ENCODE results near the gene OBI1.

DNA sequence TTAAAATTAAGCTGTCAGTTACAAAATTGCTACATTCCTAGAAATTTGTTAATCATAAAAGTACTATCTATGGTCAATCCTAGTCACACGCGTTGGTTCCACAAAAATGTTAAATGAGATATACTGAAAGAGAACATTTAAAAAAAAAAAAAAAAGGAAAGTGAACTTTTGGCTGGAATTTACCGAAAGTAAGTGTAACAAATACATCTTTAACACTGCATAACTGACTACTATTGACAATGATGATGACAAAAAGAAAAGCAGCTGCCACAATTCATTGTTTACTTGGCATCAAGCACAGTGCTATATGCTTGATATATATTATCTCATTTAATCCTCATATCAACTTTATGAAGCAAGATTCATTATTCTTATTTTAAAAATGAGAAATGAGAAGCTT lies 35.8 kb downstream of the OBI1 start:
- TF ChIP-seq HEYL (CRISPR knock-in tag; IDR thresholded peaks at IDR 0.05) (no peak), EP300 (IDR thresholded peaks at IDR 0.05) (no peak), JUNB (IDR thresholded peaks at IDR 0.05) (no peak), RFX5 (IDR thresholded peaks at IDR 0.05) (no peak), FOSL2 (IDR thresholded peaks at IDR 0.05) (no peak), FOSL2 (CRISPR knock-in tag; IDR thresholded peaks at IDR 0.05) (no peak), ESRRA (IDR thresholded peaks at IDR 0.05; ENCODE audit: borderline replicate concordance, low read length) (no peak), POLR2A (IDR thresholded peaks at IDR 0.05; ENCODE audit: low read length) (no peak), CBX8 (IDR thresholded peaks at IDR 0.05) (no peak)
- TF ChIP-seq, protein P1, sequence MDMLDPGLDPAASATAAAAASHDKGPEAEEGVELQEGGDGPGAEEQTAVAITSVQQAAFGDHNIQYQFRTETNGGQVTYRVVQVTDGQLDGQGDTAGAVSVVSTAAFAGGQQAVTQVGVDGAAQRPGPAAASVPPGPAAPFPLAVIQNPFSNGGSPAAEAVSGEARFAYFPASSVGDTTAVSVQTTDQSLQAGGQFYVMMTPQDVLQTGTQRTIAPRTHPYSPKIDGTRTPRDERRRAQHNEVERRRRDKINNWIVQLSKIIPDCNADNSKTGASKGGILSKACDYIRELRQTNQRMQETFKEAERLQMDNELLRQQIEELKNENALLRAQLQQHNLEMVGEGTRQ (IDR thresholded peaks at IDR 0.05): no peak
- TF ChIP-seq, protein P2, sequence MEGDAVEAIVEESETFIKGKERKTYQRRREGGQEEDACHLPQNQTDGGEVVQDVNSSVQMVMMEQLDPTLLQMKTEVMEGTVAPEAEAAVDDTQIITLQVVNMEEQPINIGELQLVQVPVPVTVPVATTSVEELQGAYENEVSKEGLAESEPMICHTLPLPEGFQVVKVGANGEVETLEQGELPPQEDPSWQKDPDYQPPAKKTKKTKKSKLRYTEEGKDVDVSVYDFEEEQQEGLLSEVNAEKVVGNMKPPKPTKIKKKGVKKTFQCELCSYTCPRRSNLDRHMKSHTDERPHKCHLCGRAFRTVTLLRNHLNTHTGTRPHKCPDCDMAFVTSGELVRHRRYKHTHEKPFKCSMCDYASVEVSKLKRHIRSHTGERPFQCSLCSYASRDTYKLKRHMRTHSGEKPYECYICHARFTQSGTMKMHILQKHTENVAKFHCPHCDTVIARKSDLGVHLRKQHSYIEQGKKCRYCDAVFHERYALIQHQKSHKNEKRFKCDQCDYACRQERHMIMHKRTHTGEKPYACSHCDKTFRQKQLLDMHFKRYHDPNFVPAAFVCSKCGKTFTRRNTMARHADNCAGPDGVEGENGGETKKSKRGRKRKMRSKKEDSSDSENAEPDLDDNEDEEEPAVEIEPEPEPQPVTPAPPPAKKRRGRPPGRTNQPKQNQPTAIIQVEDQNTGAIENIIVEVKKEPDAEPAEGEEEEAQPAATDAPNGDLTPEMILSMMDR (IDR thresholded peaks at IDR 0.05): no peak
